ENCODE results near the gene PDE4D. TPM values are rescaled to one million over a fixed set of nuclear protein-coding genes. Genes with fewer than 3 reads are reported as not detected.

PDE4D gene
- total and polyA plus RNA-seq, 10 of the 15 experiments (the other 5 are each of a cell fraction or from before 2014, with no cell fraction given), result 0.87 to 4.1 (median 2.2) TPM

GRCh38 chr5:59678943-59679342 lies 214.6 kb downstream of the PDE4D start:
- ChIA-PET RAD21 (ENCODE audit: unreplicated experiment) (interaction anchor here (1.4 kb wide), 1 partner anchor 173 kb away, joined by 3 read pairs; no protein-coding TSS in a partner anchor), SMC1A (ENCODE audit: uncharacterized antibody, unreplicated experiment) (interaction anchor here (1.2 to 1.3 kb wide), 2 partner anchors 18 to 172 kb away, joined by 3 to 4 read pairs; no protein-coding TSS in a partner anchor), POLR2A (no interaction called here), CTCF (no interaction called here)
- no peaks in the 10 kb centered on the region for H3K79me2 ChIP-seq (ENCODE audit: control insufficient read depth, insufficient read depth, low read length)
- in situ Hi-C loops (cut with MboI), result no loop called here
- intact Hi-C loops (cut with micrococcal nuclease; ENCODE audit: unreplicated experiment), result no loop called here
- no peak overlapping the region for H2AFZ ChIP-seq (ENCODE audit: control insufficient read depth, low read depth, low read length)
- no peaks in the 10 kb centered on the region for H3K4me1 ChIP-seq (ENCODE audit: control insufficient read depth, insufficient read depth, low read length)
- no peaks in the 10 kb centered on the region for H4K20me1 ChIP-seq (ENCODE audit: control insufficient read depth, insufficient read depth)
- no TSS peak for BruUV-seq (replicated peaks)
- no peak for ATAC-seq
- H3K4me3 ChIP-seq, result no peak overlapping the region
- FAIRE-seq, result peak; percentile 31
- no peak overlapping the region for H3K4me2 ChIP-seq (ENCODE audit: control insufficient read depth, insufficient read depth)
- H3K27ac ChIP-seq (ENCODE audit: control insufficient read depth, insufficient read depth), result no peak overlapping the region
- no peaks in the 10 kb centered on the region for H3K9me3 ChIP-seq (replicated peaks; ENCODE audit: control insufficient read depth, insufficient read depth, low read length)
- no peak overlapping the region for H3K9ac ChIP-seq (ENCODE audit: control insufficient read depth, insufficient read depth, low read length)
- no peaks in the 10 kb centered on the region for H3K36me3 ChIP-seq (ENCODE audit: control insufficient read depth in 2 of 2, insufficient read depth in 2 of 2, low read length in 1 of 2)
- TF ChIP-seq KAT2A (conservative IDR thresholded peaks at IDR 0.05; ENCODE audit: control insufficient read depth, low read depth, low read length), result no peak
- DNase-seq (ENCODE audit: low read depth, low spot score), result no peak
- no peaks in the 10 kb centered on the region for H3K27me3 ChIP-seq (replicated peaks in 1 of 2; ENCODE audit: control insufficient read depth in 2 of 2, insufficient read depth in 2 of 2, low read length in 1 of 2)
- WGBS (ENCODE audit: insufficient coverage, insufficient replicate concordance, low lambda C conversion rate, missing lambda C conversion rate), result 28% methylated on average over 2 of the region's 2 CpGs

- intact Hi-C loops (cut with micrococcal nuclease; ENCODE audit: unreplicated experiment), result loop anchor here (5.0 kb wide), 1 partner anchor 487 kb away; no protein-coding TSS in a partner anchor
- TF ChIP-seq KDM1A (IDR thresholded peaks at IDR 0.05; ENCODE audit: borderline replicate concordance) (no peak), SKIL (IDR thresholded peaks at IDR 0.05; ENCODE audit: low read depth, poor library complexity, severe bottlenecking) (no peak), ZSCAN29 (IDR thresholded peaks at IDR 0.05) (no peak), RCOR1 (conservative IDR thresholded peaks at IDR 0.05; ENCODE audit: low read depth, low read length) (no peak), CBX5 (IDR thresholded peaks at IDR 0.05; ENCODE audit: low read depth) (no peak), SMARCA5 (IDR thresholded peaks at IDR 0.05) (no peak), SP1 (IDR thresholded peaks at IDR 0.05; ENCODE audit: low read depth, low read length) (no peak)
- TF ChIP-seq, protein P1, sequence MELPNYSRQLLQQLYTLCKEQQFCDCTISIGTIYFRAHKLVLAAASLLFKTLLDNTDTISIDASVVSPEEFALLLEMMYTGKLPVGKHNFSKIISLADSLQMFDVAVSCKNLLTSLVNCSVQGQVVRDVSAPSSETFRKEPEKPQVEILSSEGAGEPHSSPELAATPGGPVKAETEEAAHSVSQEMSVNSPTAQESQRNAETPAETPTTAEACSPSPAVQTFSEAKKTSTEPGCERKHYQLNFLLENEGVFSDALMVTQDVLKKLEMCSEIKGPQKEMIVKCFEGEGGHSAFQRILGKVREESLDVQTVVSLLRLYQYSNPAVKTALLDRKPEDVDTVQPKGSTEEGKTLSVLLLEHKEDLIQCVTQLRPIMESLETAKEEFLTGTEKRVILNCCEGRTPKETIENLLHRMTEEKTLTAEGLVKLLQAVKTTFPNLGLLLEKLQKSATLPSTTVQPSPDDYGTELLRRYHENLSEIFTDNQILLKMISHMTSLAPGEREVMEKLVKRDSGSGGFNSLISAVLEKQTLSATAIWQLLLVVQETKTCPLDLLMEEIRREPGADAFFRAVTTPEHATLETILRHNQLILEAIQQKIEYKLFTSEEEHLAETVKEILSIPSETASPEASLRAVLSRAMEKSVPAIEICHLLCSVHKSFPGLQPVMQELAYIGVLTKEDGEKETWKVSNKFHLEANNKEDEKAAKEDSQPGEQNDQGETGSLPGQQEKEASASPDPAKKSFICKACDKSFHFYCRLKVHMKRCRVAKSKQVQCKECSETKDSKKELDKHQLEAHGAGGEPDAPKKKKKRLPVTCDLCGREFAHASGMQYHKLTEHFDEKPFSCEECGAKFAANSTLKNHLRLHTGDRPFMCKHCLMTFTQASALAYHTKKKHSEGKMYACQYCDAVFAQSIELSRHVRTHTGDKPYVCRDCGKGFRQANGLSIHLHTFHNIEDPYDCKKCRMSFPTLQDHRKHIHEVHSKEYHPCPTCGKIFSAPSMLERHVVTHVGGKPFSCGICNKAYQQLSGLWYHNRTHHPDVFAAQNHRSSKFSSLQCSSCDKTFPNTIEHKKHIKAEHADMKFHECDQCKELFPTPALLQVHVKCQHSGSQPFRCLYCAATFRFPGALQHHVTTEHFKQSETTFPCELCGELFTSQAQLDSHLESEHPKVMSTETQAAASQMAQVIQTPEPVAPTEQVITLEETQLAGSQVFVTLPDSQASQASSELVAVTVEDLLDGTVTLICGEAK (IDR thresholded peaks at IDR 0.05; ENCODE audit: borderline replicate concordance), result no peak
- TF ChIP-seq, protein P2, sequence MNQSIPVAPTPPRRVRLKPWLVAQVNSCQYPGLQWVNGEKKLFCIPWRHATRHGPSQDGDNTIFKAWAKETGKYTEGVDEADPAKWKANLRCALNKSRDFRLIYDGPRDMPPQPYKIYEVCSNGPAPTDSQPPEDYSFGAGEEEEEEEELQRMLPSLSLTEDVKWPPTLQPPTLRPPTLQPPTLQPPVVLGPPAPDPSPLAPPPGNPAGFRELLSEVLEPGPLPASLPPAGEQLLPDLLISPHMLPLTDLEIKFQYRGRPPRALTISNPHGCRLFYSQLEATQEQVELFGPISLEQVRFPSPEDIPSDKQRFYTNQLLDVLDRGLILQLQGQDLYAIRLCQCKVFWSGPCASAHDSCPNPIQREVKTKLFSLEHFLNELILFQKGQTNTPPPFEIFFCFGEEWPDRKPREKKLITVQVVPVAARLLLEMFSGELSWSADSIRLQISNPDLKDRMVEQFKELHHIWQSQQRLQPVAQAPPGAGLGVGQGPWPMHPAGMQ (IDR thresholded peaks at IDR 0.05; ENCODE audit: borderline replicate concordance), result no peak
Measured at GRCh38 chr5:59674763-59675162, 218.8 kb downstream of the PDE4D start.

More at GRCh38 chr5:59674763-59675162, 218.8 kb downstream of the PDE4D start:
- Histone ChIP-seq H3K4me3 (no peak overlapping the region), H3K4me1 (ENCODE audit: control insufficient read depth, insufficient read depth, low read length) (no peaks in the 10 kb centered on the region), H3K27ac (ENCODE audit: control insufficient read depth, insufficient read depth) (no peak overlapping the region), H3K9ac (ENCODE audit: control insufficient read depth, insufficient read depth, low read length) (no peak overlapping the region), H4K20me1 (ENCODE audit: control insufficient read depth, insufficient read depth) (no peaks in the 10 kb centered on the region), H2AFZ (ENCODE audit: control insufficient read depth, low read depth, low read length) (no peak overlapping the region), H3K4me2 (ENCODE audit: control insufficient read depth, insufficient read depth) (no peak overlapping the region), H3K9me3 (replicated peaks; ENCODE audit: control insufficient read depth, insufficient read depth, low read length) (no peaks in the 10 kb centered on the region), H3K27me3 (replicated peaks in 1 of 2; ENCODE audit: control insufficient read depth in 2 of 2, insufficient read depth in 2 of 2, low read length in 1 of 2) (no peaks in the 10 kb centered on the region), H3K36me3 (ENCODE audit: control insufficient read depth in 2 of 2, insufficient read depth in 2 of 2, low read length in 1 of 2) (no peaks in the 10 kb centered on the region), H3K79me2 (ENCODE audit: control insufficient read depth, insufficient read depth, low read length) (no peaks in the 10 kb centered on the region)
- ChIA-PET POLR2A (no interaction called here), SMC1A (ENCODE audit: uncharacterized antibody, unreplicated experiment) (interaction anchor here (0.6 to 6.2 kb wide), 4 partner anchors 12 to 169 kb away, joined by 3 to 51 read pairs (median 3); no protein-coding TSS in a partner anchor), RAD21 (ENCODE audit: unreplicated experiment) (interaction anchor here (0.6 kb wide), 1 partner anchor 82 kb away, joined by 3 read pairs; no protein-coding TSS in a partner anchor), CTCF (interaction anchor here (1.6 to 6.9 kb wide), 3 partner anchors 14 to 284 kb away, joined by 5 to 78 read pairs (median 7); no protein-coding TSS in a partner anchor)
- in situ Hi-C loops (cut with MboI), result loop anchor here (5.0 to 25.0 kb wide), 3 partner anchors 162 to 487 kb away; no protein-coding TSS in a partner anchor
- no peak for FAIRE-seq
- WGBS (ENCODE audit: insufficient coverage, insufficient replicate concordance, low lambda C conversion rate, missing lambda C conversion rate), result 92% methylated on average over 2 of the region's 2 CpGs
- no TSS peak for BruUV-seq (replicated peaks)
- no peak for DNase-seq (ENCODE audit: low read depth, low spot score)
- ATAC-seq, result no peak

Data from GM12878 (cell line).